Right lobe of liver (tissue), 4 donors: Measurements from ENCODE around the gene UNC80.

Experiments used
- POLR2A ChIP-seq: fragments of 450-650 bp; IDR thresholded peaks from one replicate; pipeline ENCODE4 v1.6.1; 2017; ENCODE audit warnings: antibody characterized with exemption, mild to moderate bottlenecking
- TF ChIP-seq, protein P1 (sequence below), 4 donors: fragments of 200-600 bp in 3 of 4; fragments of 450-650 bp in 1 of 4; IDR thresholded peaks; one replicate each; pipeline versions ENCODE4 v1.5.1 to v1.8.0; 2016 to 2022; ENCODE audit warnings: antibody characterized with exemption in 4 of 4, mild to moderate bottlenecking in 2 of 4
- donor health status: DM: no; HTN: no; CAD: no.
- donor health status: DM: no; HTN: no; CAD: no.
- donor health status: DM: no; HTN: yes; CAD: no.

DNA sequence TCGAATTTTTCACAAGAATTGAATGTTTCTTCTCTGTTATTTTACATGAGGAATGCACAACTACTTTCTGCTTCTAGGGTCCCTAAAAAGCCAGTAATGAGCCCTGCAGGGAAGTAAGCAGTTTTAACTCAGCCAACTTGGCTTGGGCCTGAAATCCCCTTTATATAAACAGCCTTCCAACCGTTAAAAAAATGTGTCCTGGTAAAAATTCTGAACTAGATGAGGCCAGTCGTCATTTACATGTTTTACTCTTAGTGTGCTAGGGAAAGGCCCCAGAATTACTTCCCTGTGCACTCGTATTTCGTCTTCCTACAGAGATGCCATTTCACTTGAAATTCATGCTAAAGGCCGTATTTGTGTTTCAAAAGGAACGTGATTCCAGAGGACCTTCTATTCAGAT, 188.4 kb downstream of the UNC80 start:
- TF ChIP-seq, protein P1, sequence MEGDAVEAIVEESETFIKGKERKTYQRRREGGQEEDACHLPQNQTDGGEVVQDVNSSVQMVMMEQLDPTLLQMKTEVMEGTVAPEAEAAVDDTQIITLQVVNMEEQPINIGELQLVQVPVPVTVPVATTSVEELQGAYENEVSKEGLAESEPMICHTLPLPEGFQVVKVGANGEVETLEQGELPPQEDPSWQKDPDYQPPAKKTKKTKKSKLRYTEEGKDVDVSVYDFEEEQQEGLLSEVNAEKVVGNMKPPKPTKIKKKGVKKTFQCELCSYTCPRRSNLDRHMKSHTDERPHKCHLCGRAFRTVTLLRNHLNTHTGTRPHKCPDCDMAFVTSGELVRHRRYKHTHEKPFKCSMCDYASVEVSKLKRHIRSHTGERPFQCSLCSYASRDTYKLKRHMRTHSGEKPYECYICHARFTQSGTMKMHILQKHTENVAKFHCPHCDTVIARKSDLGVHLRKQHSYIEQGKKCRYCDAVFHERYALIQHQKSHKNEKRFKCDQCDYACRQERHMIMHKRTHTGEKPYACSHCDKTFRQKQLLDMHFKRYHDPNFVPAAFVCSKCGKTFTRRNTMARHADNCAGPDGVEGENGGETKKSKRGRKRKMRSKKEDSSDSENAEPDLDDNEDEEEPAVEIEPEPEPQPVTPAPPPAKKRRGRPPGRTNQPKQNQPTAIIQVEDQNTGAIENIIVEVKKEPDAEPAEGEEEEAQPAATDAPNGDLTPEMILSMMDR (IDR thresholded peaks at IDR 0.05) = no peak
- no peak for TF ChIP-seq POLR2A
